ENCODE data around the gene NPHS1. TPM values are rescaled to one million over a fixed set of nuclear protein-coding genes. Genes with fewer than 3 reads are reported as not detected.
"Not testable (repeated sequence)": the region's sequence is repeated elsewhere in the genome, so short reads cannot be mapped to it uniquely, and the experiment has no call there.

Gene NPHS1
- total RNA-seq, 2 donors from 2014 or later = 0.22 to 0.74 TPM

- peaks cover 44% of the 10 kb centered on the region for H3K27me3 Mint-ChIP-seq (ENCODE audit: low read depth)
- no peak overlapping the region for H3K4me3 Mint-ChIP-seq
- no peak overlapping the region for H3K27ac Mint-ChIP-seq
- ATAC-seq (replicated peaks in 1 of 2) = no peak
- peaks cover 15% of the 10 kb centered on the region for H3K4me1 Mint-ChIP-seq (ENCODE audit: low read depth)
- peaks cover 3% of the 10 kb centered on the region in 2 donors for H3K36me3 Mint-ChIP-seq (ENCODE audit: insufficient read depth in 2 of 2)
- peaks cover 0 to 6% of the 10 kb centered on the region in 2 donors for H3K9me3 Mint-ChIP-seq
- DNase-seq = no peak
Measured at GRCh38 chr19:35841961-35842595, 10.2 kb downstream of the NPHS1 start.

- H3K9me3 Mint-ChIP-seq; H3K36me3 Mint-ChIP-seq (ENCODE audit: insufficient read depth in 2 of 2); H3K4me1 Mint-ChIP-seq (ENCODE audit: low read depth); ATAC-seq (replicated peaks in 1 of 2); DNase-seq; H3K27ac Mint-ChIP-seq; H3K4me3 Mint-ChIP-seq: not testable (repeated sequence)
- H3K27me3 Mint-ChIP-seq (ENCODE audit: low read depth) = peaks cover 21% of the 10 kb centered on the region
Measured at GRCh38 chr19:35836096-35836495, 16.2 kb downstream of the NPHS1 start.

DNA sequence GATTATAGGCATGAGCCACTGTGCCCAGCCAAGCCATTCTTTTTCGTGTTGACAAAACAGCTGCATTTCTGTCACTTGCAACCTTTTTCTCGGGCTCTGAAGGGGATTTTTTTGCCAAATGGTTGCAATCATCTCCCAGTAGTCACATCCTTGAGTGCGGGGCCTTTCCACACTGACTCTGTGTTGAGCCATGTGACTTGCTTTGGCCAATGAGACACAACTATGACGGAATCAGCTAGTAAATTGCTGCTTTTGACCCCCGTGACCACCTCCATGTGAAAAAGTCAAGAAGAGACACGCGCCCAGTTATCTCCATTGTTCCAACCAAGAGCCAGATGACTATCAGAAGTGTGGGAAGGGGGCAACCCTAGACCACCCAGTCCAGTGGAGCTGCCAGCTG is 18.3 kb downstream of the NPHS1 start:
- no peak for ATAC-seq (replicated peaks in 1 of 2)
- Mint-ChIP-seq H3K27ac (no peak overlapping the region), H3K36me3 (ENCODE audit: insufficient read depth in 2 of 2) (no peaks in the 10 kb centered on the region), H3K4me3 (no peak overlapping the region), H3K9me3 (peaks cover 0 to 1% of the 10 kb centered on the region in 2 donors), H3K27me3 (ENCODE audit: low read depth) (peaks cover 23% of the 10 kb centered on the region), H3K4me1 (ENCODE audit: low read depth) (no peaks in the 10 kb centered on the region)
- no peak for DNase-seq

DNA sequence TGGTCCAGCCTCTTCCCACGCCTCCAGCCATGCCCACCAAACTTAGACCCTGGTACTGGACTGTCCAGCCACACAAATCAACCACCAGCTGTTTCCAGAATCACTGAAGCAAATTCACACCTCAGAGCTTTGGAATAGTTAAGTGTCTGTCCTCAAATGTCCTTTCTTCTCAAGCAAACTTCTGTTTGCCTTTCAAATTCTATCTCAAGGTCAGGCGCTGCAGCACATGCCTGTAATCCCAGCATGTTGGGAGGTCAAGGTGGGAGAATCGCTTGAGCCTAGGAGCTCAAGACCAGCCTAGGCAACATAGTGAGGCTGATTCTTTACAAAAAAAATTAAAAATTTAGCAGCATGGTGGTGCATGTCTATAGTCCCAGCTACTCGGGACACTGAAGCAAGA is 20.2 kb downstream of the NPHS1 start:
- Mint-ChIP-seq H3K36me3 (ENCODE audit: insufficient read depth in 2 of 2) (no peaks in the 10 kb centered on the region), H3K9me3 (no peaks in the 10 kb centered on the region), H3K27me3 (ENCODE audit: low read depth) (peaks cover 23% of the 10 kb centered on the region), H3K4me3 (no peak overlapping the region), H3K27ac (no peak overlapping the region), H3K4me1 (ENCODE audit: low read depth) (no peaks in the 10 kb centered on the region)
- ATAC-seq (replicated peaks in 1 of 2) (no peak), DNase-seq (no peak)

GRCh38 chr19:35830986-35831385 is 21.3 kb downstream of the NPHS1 start:
- no peak for DNase-seq
- Mint-ChIP-seq H3K4me1 (ENCODE audit: low read depth) (no peaks in the 10 kb centered on the region), H3K27me3 (ENCODE audit: low read depth) (peaks cover 15% of the 10 kb centered on the region), H3K36me3 (ENCODE audit: insufficient read depth in 2 of 2) (no peaks in the 10 kb centered on the region), H3K27ac (no peak overlapping the region), H3K9me3 (no peaks in the 10 kb centered on the region), H3K4me3 (no peak overlapping the region)
- no peak for ATAC-seq (replicated peaks in 1 of 2)

- no peaks in the 10 kb centered on the region for H3K36me3 Mint-ChIP-seq (ENCODE audit: insufficient read depth in 2 of 2)
- no peak overlapping the region for H3K4me3 Mint-ChIP-seq
- no peak for ATAC-seq (replicated peaks in 1 of 2)
- no peaks in the 10 kb centered on the region for H3K9me3 Mint-ChIP-seq
- H3K27ac Mint-ChIP-seq = no peak overlapping the region
- no peaks in the 10 kb centered on the region for H3K4me1 Mint-ChIP-seq (ENCODE audit: low read depth)
- peaks cover 14% of the 10 kb centered on the region for H3K27me3 Mint-ChIP-seq (ENCODE audit: low read depth)
- peak; percentile 44 to 53 for DNase-seq
Measured at GRCh38 chr19:35828692-35829301, 23.5 kb downstream of the NPHS1 start.

GRCh38 chr19:35824150-35824549 is 28.2 kb downstream of the NPHS1 start:
- DNase-seq (no peak), ATAC-seq (replicated peaks in 1 of 2) (no peak)
- Mint-ChIP-seq H3K36me3 (ENCODE audit: insufficient read depth in 2 of 2) (no peaks in the 10 kb centered on the region), H3K27me3 (ENCODE audit: low read depth) (peaks cover 17% of the 10 kb centered on the region), H3K27ac (no peak overlapping the region), H3K9me3 (no peaks in the 10 kb centered on the region), H3K4me1 (ENCODE audit: low read depth) (no peaks in the 10 kb centered on the region), H3K4me3 (no peak overlapping the region)

DNA sequence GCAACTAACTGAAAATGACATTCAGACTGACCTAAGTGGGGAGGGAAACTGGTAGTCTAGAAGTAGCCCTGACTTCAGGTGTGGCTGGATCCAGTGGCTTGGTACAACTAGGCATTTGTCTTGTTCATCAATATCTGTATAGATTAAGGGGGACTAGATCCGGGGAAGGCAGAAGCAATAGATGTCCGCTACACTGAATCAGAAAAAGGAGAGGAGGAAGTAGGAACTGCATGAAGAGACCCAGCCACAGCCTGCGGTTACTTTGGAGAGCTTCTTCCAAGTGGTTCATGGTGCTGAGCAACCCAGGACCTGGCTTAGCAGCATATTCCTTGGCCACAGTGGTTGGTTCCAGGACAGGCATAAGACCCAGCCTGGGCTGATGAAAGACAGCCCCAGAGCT is 29.7 kb downstream of the NPHS1 start:
- Mint-ChIP-seq H3K36me3 (ENCODE audit: insufficient read depth in 2 of 2) (no peaks in the 10 kb centered on the region), H3K27me3 (ENCODE audit: low read depth) (peaks cover 25% of the 10 kb centered on the region), H3K27ac (no peak overlapping the region), H3K9me3 (no peaks in the 10 kb centered on the region), H3K4me1 (ENCODE audit: low read depth) (no peaks in the 10 kb centered on the region), H3K4me3 (no peak overlapping the region)
- no peak for ATAC-seq (replicated peaks in 1 of 2)
- DNase-seq = no peak

DNA sequence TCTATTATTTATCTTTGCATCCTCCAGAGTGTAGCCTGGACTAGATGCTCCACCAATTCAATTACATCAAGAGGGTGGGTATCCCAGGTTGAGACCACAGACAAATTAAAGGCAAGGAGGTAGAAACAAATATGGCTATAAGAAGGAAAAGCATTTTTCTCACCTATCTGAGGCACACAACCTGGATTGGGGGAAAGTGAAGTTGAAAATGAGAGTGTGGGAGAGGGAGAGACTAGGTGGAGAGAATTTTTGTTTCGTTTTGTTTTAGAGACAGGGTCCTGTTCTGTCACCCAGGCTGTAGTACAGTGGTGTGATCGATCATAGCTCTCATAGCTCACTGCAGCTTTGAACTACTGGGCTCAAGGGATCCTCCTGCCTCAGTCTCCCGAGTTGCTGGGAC is 33.9 kb downstream of the NPHS1 start:
- Mint-ChIP-seq H3K36me3 (ENCODE audit: insufficient read depth in 2 of 2) (no peaks in the 10 kb centered on the region), H3K27me3 (ENCODE audit: low read depth) (peaks cover 25% of the 10 kb centered on the region), H3K27ac (no peak overlapping the region), H3K9me3 (no peaks in the 10 kb centered on the region), H3K4me3 (no peak overlapping the region), H3K4me1 (ENCODE audit: low read depth) (no peaks in the 10 kb centered on the region)
- no peak for DNase-seq
- ATAC-seq (replicated peaks in 1 of 2) = no peak

GRCh38 chr19:35816846-35817245 is 35.5 kb downstream of the NPHS1 start:
- H3K9me3 Mint-ChIP-seq = no peaks in the 10 kb centered on the region
- H3K4me3 Mint-ChIP-seq = no peak overlapping the region
- DNase-seq = no peak
- H3K36me3 Mint-ChIP-seq (ENCODE audit: insufficient read depth in 2 of 2) = no peaks in the 10 kb centered on the region
- H3K4me1 Mint-ChIP-seq (ENCODE audit: low read depth) = no peaks in the 10 kb centered on the region
- H3K27ac Mint-ChIP-seq = no peak overlapping the region
- H3K27me3 Mint-ChIP-seq (ENCODE audit: low read depth) = peaks cover 14% of the 10 kb centered on the region
- ATAC-seq (replicated peaks in 1 of 2) = no peak

- H3K9me3 Mint-ChIP-seq = no peaks in the 10 kb centered on the region
- no peaks in the 10 kb centered on the region for H3K4me1 Mint-ChIP-seq (ENCODE audit: low read depth)
- DNase-seq = no peak
- ATAC-seq (replicated peaks in 1 of 2) = no peak
- no peak overlapping the region for H3K4me3 Mint-ChIP-seq
- H3K36me3 Mint-ChIP-seq (ENCODE audit: insufficient read depth in 2 of 2) = no peaks in the 10 kb centered on the region
- H3K27me3 Mint-ChIP-seq (ENCODE audit: low read depth) = peaks cover 18% of the 10 kb centered on the region
- no peak overlapping the region for H3K27ac Mint-ChIP-seq
Measured at GRCh38 chr19:35816262-35816661, 36.0 kb downstream of the NPHS1 start.

DNA sequence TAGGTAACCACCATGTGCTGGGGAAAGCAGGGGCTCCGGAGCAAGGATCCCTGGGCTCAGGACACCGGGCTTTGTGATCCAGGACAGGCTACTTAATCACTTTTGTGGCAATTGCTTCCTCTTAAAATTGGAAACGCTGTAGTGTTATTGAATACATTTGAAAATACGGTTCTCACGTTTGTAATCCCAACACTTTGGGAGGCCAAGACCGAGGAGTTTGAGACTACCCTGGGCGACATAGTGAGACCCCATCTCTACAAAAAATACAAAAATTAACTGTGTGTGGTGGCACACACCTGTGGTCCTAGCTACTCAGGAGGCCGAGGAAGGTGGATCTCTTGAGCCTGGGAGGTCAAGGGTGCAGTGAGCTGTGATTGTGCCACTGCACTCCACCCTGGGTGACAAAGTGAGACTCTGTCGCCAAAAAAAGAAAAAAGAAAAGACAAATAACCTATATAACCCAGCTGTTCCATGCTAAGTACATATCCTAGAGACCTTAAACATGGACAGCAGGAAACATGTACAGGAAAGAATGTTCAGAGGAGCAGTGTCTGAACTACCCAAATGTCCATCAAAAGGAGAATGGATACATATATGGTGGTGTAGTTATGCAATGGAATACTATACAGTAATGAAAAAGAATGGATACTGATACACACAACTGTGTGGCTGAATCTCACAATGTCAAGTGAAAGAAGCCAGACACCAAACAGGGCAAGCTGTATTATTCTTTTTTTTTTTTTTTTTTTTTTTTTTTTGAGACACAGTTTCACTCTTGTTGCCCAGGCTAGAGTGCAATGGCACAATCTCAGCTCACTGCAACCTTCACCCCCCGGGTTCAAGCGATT is 39.0 kb downstream of the NPHS1 start:
- no peaks in the 10 kb centered on the region for H3K36me3 Mint-ChIP-seq (ENCODE audit: insufficient read depth in 2 of 2)
- no peaks in the 10 kb centered on the region for H3K9me3 Mint-ChIP-seq
- peaks cover 29% of the 10 kb centered on the region for H3K27me3 Mint-ChIP-seq (ENCODE audit: low read depth)
- no peak for ATAC-seq (replicated peaks in 1 of 2)
- DNase-seq = no peak
- no peak overlapping the region for H3K27ac Mint-ChIP-seq
- no peak overlapping the region for H3K4me3 Mint-ChIP-seq
- H3K4me1 Mint-ChIP-seq (ENCODE audit: low read depth) = no peaks in the 10 kb centered on the region

GRCh38 chr19:35812220-35813042 is 39.9 kb downstream of the NPHS1 start, which contains the start of gene PRODH2:
Gene PRODH2 (minus strand): TSS chr19:35812845. CDS start chr19:35812805, 40 bp downstream.
- Mint-ChIP-seq H3K27ac (no peak within 1 kb of the TSS), H3K36me3 (ENCODE audit: insufficient read depth in 2 of 2) (no peaks in the 10 kb centered on the region), H3K9me3 (no peaks in the 10 kb centered on the region), H3K4me3 (no peak within 1 kb of the TSS), H3K4me1 (ENCODE audit: low read depth) (no peaks in the 10 kb centered on the region), H3K27me3 (ENCODE audit: low read depth) (peaks cover 26% of the 10 kb centered on the region)
- DNase-seq (no peak), ATAC-seq (replicated peaks in 1 of 2) (no peak)
